Cardiac fibroblast (primary cell): ENCODE measurements around the gene ZNF414.
"Not testable (repeated sequence)": the region's sequence is repeated elsewhere in the genome, so short reads cannot be mapped to it uniquely, and the experiment has no call there.

Experiments
- DNase-seq, 2 donors: peaks; one replicate each; pipeline versions ENCODE4 v3.0.0 to v3.0.0-alpha.2; 2010; ENCODE audit warnings: low read depth in 2 of 2
- H3K4me3 ChIP-seq, 2 donors: replicated peaks in 1 of 2; 1 replicate in 1 of 2; 2 replicates in 1 of 2; pipeline ENCODE4 v1.5.1; 2011; ENCODE audit warnings: low read depth in 2 of 2, low read length in 2 of 2, mild to moderate bottlenecking in 2 of 2, moderate library complexity in 1 of 2
- TF ChIP-seq, protein P1 (sequence below): IDR thresholded peaks from one replicate; pipeline ENCODE4 v1.5.1; 2011; ENCODE audit warnings: low read depth, mild to moderate bottlenecking, low read length, inconsistent platforms

ZNF414 gene

DNA sequence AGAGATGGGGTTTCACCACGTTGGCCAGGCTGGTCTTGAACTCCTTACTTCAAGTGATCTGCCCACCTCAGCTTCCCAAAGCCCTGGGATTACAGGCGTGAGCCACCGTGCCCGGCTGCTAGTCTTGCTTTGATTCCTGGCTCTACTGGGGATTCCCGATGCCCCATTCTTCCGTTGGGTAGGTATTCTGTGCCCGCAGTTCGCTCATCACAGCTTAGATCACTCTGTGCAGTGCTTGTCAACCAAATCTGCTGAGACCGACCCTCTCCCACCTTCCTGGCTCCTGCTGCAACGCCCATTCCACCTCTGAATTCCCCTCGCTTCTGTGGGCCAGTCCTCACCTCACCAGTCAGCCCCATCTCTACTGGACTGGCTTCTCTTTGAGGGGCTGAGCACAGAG lies 4.6 kb upstream of the ZNF414 start:
- no peak for DNase-seq
- no peak overlapping the region for H3K4me3 ChIP-seq
- TF ChIP-seq, protein P1, sequence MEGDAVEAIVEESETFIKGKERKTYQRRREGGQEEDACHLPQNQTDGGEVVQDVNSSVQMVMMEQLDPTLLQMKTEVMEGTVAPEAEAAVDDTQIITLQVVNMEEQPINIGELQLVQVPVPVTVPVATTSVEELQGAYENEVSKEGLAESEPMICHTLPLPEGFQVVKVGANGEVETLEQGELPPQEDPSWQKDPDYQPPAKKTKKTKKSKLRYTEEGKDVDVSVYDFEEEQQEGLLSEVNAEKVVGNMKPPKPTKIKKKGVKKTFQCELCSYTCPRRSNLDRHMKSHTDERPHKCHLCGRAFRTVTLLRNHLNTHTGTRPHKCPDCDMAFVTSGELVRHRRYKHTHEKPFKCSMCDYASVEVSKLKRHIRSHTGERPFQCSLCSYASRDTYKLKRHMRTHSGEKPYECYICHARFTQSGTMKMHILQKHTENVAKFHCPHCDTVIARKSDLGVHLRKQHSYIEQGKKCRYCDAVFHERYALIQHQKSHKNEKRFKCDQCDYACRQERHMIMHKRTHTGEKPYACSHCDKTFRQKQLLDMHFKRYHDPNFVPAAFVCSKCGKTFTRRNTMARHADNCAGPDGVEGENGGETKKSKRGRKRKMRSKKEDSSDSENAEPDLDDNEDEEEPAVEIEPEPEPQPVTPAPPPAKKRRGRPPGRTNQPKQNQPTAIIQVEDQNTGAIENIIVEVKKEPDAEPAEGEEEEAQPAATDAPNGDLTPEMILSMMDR: no peak

DNA sequence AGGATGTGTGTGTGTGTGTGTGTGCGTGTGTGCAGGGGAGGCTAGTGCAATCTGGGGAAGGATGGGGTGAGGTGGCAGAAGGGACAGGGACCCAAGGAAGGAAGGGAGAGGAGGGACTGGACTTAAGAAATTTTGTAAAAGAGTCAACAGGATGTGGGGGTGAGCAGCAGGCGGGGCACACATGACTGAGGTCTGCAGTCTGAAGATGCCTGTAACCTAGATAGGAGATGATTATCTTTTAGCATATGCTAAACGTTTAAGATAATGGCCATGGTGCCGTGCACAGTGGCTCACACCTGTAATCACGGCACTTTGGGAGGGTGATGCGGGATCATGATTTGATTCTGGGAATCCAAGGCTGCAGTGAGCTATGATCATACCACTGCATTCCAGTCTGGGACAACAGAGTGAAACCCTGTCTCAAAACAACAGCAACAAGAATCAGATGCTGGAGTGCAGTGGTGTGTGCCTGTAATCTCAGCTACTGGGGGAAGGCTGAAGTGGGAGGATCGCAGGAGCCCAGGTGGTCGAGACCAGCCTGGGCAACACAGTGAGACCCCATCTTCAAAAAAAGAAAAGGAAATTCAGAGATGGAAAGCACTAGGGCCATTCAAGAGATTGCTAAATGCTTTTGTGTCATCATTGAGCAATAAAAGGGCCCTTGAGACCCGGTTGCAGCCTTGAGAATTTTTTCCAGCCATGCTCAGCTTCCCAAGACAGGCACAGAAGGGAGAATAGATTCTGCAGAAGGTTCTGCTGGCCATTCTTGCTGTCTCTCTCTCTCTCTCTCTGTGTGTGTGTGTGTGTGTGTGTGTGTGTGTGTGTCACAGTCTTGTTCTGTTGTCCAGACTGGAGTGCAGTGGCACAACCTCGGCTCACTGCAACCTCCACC lies 3.8 kb upstream of the ZNF414 start:
- DNase-seq: peak; percentile 84 to 91
- H3K4me3 ChIP-seq: no peak overlapping the region
- TF ChIP-seq, protein P1: no peak

DNA sequence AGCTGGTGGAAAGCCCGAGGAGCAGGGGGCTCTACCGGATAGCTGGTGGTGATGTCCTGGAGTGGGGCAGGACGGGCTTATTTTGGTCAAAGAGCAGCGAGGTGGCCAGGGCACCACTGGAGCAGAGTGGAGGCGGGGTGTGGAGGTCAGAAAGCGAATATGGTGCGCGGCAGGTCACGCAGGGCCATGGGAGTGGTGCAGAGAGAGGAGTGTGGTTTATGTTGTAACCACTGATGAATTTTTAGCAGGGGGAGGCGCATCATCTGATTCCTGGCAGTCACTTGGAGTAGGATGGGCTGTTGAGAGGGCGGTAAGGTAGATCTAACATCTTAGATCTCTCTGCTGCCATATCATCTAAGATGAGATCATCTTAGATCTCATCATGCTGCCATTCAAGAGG lies 1.4 kb upstream of the ZNF414 start:
- no peak for DNase-seq
- TF ChIP-seq, protein P1: no peak
- H3K4me3 ChIP-seq: no peak overlapping the region

DNA sequence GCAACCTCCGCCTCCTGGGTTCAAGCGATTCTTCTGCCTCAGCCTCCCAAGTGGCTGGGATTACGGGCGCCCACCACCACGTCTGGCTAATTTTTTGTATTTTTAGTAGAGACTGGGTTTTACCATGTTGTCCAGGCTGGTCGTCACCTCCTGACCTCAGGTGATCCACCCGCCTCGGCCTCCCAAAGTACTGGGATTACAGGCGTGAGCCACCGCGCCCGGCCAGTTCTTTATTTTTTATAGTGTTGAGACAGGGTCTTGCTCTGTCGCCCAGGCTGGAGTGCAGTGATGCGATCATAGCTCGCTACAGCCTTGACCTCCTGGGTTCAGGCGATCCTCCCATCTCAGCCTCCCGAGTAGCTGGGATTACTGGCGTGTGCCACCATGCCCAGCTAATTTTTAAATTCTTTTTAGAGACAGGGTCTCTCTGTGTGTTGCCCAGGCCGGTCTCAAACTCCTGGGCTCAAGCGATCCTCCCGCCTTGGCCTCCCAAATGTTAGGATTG lies 590 bp upstream of the ZNF414 start:
- H3K4me3 ChIP-seq: peak overlapping the region; percentile 58 to 75
- not testable (repeated sequence) for DNase-seq

DNA sequence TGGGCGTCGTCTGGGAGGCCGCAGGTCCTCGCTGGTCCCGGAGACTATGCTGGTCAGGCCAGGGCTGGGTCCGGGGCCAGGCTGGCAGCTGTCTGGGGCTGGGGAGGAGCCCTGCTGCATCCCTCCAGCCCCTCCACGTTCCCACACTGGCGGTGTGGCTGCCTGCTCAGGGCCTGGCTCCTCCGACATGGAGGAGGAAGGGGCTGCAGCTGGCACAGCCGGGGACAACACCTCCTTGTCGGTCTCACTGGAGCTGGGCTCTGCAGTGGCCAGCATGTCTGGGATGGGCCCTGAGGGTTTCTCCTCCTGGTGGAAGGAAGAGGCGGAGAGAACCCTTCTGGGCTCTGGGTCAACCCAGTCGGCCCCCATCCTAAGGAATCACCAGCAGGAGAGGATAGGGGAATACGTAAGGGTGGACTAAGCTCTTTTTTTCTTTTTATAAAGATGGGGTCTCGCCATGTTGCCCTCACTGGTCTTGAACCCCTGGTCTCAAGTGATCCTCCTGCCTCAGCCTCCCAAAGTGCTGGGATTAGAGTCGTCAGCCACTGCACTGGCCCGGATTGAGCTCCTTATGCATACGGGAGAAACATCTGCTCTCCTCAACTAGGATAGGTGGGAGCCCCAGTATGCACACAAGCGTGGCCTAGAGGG lies 806 bp downstream of the ZNF414 start:
- peak overlapping the region; percentile 58 to 75 for H3K4me3 ChIP-seq
- TF ChIP-seq, protein P1: no peak
- no peak for DNase-seq

DNA sequence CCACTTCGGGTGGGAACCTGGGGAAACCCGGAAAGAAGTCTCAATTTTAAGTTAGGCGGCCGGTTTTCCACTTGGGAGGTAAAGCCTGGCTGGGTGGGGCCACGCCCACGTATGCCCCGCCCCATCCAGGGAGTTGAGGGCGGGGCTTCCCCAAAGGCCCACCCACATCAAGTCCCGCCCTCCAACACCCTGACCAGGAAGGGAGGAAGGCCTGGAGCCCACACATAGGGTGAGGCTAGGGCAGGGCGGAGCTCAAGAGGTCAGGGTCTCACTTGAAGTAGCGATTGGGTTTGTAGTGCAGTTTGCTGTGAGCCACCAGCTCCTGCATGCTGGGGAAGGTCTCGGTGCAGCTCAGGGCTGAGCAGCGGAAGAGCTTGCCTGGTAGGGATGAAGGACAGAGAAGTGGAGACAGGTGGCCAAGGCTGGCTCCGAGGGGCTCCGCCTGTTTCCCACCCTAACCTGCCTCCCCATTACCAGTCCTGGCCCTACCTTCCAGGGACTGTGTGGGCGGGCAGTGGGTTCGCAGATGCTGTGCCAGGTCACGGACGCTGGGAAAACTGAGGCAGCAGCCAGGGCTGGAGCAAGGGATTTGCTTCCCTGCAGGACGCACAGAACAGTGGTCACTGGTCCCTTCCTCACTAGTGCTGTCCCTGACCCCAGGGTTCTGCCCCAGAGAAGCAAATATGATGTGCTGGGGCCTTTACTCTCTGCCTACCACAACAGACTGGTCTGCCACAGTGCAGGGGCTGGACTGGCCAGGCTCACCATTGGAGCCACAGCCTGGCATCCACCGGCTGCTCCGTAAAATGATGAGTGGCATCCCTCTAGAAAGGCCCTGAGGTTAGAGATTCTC lies 1.6 kb downstream of the ZNF414 start:
- TF ChIP-seq, protein P1: no peak
- DNase-seq: peak; percentile 23 to 25
- no peak overlapping the region for H3K4me3 ChIP-seq
